ENCODE measurements around the gene ARHGEF37. TPM values are rescaled to one million over a fixed set of nuclear protein-coding genes. Genes with fewer than 3 reads are reported as not detected.

The ARHGEF37 gene
- total RNA-seq, 2 experiments from 2014 or later = 1.4 TPM; not detected in 1

GRCh38 chr5:149628221-149628620 lies 46.9 kb downstream of the ARHGEF37 start:
- intact Hi-C loops (cut with micrococcal nuclease; ENCODE audit: unreplicated experiment) = no loop called here
- Histone ChIP-seq H3K4me2 (ENCODE audit: low read length) (no peak overlapping the region), H3K4me3 (ENCODE audit: low read depth, low read length, poor library complexity, severe bottlenecking) (no peak overlapping the region), H3K4me1 (ENCODE audit: insufficient read depth, low read length, poor library complexity, severe bottlenecking) (peaks cover 10% of the 10 kb centered on the region), H3K27ac (ENCODE audit: low read depth, low read length, poor library complexity, severe bottlenecking) (no peak overlapping the region), H3K9me2 (ENCODE audit: insufficient read depth, low read length) (no peaks in the 10 kb centered on the region), H4K20me1 (ENCODE audit: insufficient read depth, low read length) (no peaks in the 10 kb centered on the region), H2AFZ (ENCODE audit: low read length) (no peak overlapping the region), H3K9me3 (ENCODE audit: low read length) (no peaks in the 10 kb centered on the region), H3K79me2 (ENCODE audit: insufficient read depth, low read depth, low read length) (no peaks in the 10 kb centered on the region), H3K36me3 (ENCODE audit: insufficient read depth, low read length) (no peaks in the 10 kb centered on the region)
- TF ChIP-seq EZH2phosphoT487 (IDR thresholded peaks at IDR 0.05; ENCODE audit: borderline replicate concordance, low read depth, low read length) = no peak
- POLR2A ChIA-PET = interaction anchor here (0.6 to 0.7 kb wide), 2 partner anchors 33 to 785 kb away, joined by 3 read pairs; partner anchors contain the start of gene CD74
- no peak for DNase-seq (ENCODE audit: low spot score)
- CTCF ChIA-PET (ENCODE audit: unreplicated experiment) = no interaction called here
- BruUV-seq (replicated peaks) = no TSS peak

- TF ChIP-seq, protein P1, sequence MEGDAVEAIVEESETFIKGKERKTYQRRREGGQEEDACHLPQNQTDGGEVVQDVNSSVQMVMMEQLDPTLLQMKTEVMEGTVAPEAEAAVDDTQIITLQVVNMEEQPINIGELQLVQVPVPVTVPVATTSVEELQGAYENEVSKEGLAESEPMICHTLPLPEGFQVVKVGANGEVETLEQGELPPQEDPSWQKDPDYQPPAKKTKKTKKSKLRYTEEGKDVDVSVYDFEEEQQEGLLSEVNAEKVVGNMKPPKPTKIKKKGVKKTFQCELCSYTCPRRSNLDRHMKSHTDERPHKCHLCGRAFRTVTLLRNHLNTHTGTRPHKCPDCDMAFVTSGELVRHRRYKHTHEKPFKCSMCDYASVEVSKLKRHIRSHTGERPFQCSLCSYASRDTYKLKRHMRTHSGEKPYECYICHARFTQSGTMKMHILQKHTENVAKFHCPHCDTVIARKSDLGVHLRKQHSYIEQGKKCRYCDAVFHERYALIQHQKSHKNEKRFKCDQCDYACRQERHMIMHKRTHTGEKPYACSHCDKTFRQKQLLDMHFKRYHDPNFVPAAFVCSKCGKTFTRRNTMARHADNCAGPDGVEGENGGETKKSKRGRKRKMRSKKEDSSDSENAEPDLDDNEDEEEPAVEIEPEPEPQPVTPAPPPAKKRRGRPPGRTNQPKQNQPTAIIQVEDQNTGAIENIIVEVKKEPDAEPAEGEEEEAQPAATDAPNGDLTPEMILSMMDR (conservative IDR thresholded peaks at IDR 0.05; ENCODE audit: low read length) = no peak
- no peak for TF ChIP-seq EZH2phosphoT487 (IDR thresholded peaks at IDR 0.05; ENCODE audit: borderline replicate concordance, low read depth, low read length)
- ChIA-PET CTCF (ENCODE audit: unreplicated experiment) (no interaction called here), POLR2A (interaction anchor here (0.7 kb wide), 1 partner anchor 784 kb away, joined by 3 read pairs; the partner anchor contains the start of gene CD74)
- no peaks in the 10 kb centered on the region for H3K9me3 ChIP-seq (ENCODE audit: low read length)
- no peak overlapping the region for H3K4me2 ChIP-seq (ENCODE audit: low read length)
- no peaks in the 10 kb centered on the region for H3K36me3 ChIP-seq (ENCODE audit: insufficient read depth, low read length)
- BruUV-seq (replicated peaks) = no TSS peak
- H3K79me2 ChIP-seq (ENCODE audit: insufficient read depth, low read depth, low read length) = no peaks in the 10 kb centered on the region
- DNase-seq (ENCODE audit: low spot score) = no peak
- H3K27ac ChIP-seq (ENCODE audit: low read depth, low read length, poor library complexity, severe bottlenecking) = no peak overlapping the region
- H3K4me1 ChIP-seq (ENCODE audit: insufficient read depth, low read length, poor library complexity, severe bottlenecking) = peaks cover 12% of the 10 kb centered on the region
- no peaks in the 10 kb centered on the region for H3K9me2 ChIP-seq (ENCODE audit: insufficient read depth, low read length)
- no peaks in the 10 kb centered on the region for H4K20me1 ChIP-seq (ENCODE audit: insufficient read depth, low read length)
- no peak overlapping the region for H2AFZ ChIP-seq (ENCODE audit: low read length)
- intact Hi-C loops (cut with micrococcal nuclease; ENCODE audit: unreplicated experiment) = no loop called here
- H3K4me3 ChIP-seq (ENCODE audit: low read depth, low read length, poor library complexity, severe bottlenecking) = no peak overlapping the region
Observed at GRCh38 chr5:149628846-149629388, 47.6 kb downstream of the ARHGEF37 start.

- no peak overlapping the region for H3K4me3 ChIP-seq (ENCODE audit: low read depth, low read length, poor library complexity, severe bottlenecking)
- DNase-seq (ENCODE audit: low spot score) = no peak
- no peak overlapping the region for H3K27ac ChIP-seq (ENCODE audit: low read depth, low read length, poor library complexity, severe bottlenecking)
- ChIA-PET POLR2A (interaction anchor here (0.6 to 0.7 kb wide), 2 partner anchors 64 to 110 kb away, joined by 3 read pairs; no protein-coding TSS in a partner anchor), CTCF (ENCODE audit: unreplicated experiment) (no interaction called here)
- TF ChIP-seq EZH2phosphoT487 (IDR thresholded peaks at IDR 0.05; ENCODE audit: borderline replicate concordance, low read depth, low read length) = no peak
- TF ChIP-seq, protein P1 (conservative IDR thresholded peaks at IDR 0.05; ENCODE audit: low read length) = no peak
- H2AFZ ChIP-seq (ENCODE audit: low read length) = no peak overlapping the region
- BruUV-seq (replicated peaks) = no TSS peak
- no peaks in the 10 kb centered on the region for H3K9me3 ChIP-seq (ENCODE audit: low read length)
- no peak overlapping the region for H3K4me2 ChIP-seq (ENCODE audit: low read length)
- intact Hi-C loops (cut with micrococcal nuclease; ENCODE audit: unreplicated experiment) = no loop called here
- peaks cover 12% of the 10 kb centered on the region for H3K4me1 ChIP-seq (ENCODE audit: insufficient read depth, low read length, poor library complexity, severe bottlenecking)
- no peaks in the 10 kb centered on the region for H3K79me2 ChIP-seq (ENCODE audit: insufficient read depth, low read depth, low read length)
- no peaks in the 10 kb centered on the region for H4K20me1 ChIP-seq (ENCODE audit: insufficient read depth, low read length)
- no peaks in the 10 kb centered on the region for H3K9me2 ChIP-seq (ENCODE audit: insufficient read depth, low read length)
- H3K36me3 ChIP-seq (ENCODE audit: insufficient read depth, low read length) = no peaks in the 10 kb centered on the region
Observed at GRCh38 chr5:149629421-149629820, 48.1 kb downstream of the ARHGEF37 start.

Data from OCI-LY7 (cell line).